CD4-positive, alpha-beta T cell treated with Interleukin-4 for 4 hours (primary cell): ENCODE data around the gene DAPK2.
A peak's percentile ranks its signal among the peaks of the same experiment; 100 is the strongest.

Experiments
- DNase-seq: peaks from one replicate; pipeline ENCODE4 v3.0.0-alpha.2; 2020

DAPK2 gene

DNA sequence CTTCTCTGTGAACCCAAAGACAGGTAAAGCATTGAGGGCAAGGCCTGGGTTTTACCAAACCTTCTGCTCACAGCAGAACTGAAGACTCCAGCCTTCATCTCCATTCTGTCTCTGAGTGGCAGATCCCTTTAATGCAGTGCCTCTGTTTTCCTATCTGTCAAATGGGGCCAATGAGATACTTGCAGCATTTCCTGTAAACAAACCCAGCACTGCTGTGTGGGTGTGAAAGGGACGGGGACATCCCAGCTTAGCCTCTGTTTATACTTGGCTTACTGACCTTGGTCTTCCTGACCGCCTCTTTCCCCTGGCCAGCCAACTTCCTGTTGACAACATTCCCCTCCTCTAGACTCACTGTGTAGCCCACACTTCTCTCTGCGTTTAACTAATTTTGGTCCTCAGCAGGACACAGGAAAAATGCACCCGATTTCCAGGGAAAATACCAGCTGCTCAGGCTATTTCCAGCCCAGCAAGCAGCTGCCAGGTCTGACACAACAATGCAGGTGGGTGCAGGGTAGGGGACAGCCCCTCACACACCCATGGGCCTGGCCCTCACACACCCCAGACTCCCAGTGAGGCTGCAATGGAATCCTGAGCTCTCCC is 106.7 kb downstream of the DAPK2 start:
- peak; percentile 40 for DNase-seq

- no peak for DNase-seq
Measured at GRCh38 chr15:63938486-63939061, 107.7 kb downstream of the DAPK2 start.

- DNase-seq, result no peak
Measured at GRCh38 chr15:63933522-63933921, 112.8 kb downstream of the DAPK2 start.

GRCh38 chr15:63931556-63931955 is 114.7 kb downstream of the DAPK2 start:
- no peak for DNase-seq

DNA sequence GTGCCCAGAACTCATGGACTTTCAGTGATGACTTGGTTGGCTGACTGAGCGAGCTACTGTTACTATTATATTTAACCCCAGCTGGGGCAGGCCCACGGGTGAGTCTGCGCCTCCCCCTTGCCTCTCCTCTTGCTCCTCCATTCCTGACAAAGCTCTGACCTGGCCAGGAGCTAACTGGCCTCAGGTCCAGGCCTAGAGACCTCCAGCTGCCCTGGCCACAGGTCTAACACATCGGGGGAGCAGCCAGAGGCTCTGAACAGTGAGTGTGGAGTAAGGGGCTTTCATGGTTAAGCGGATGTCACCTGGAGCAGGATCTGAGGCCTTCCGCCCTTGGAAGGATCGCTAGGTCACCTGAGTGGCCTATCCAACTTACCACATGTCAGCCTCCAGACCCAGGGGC is 116.3 kb downstream of the DAPK2 start:
- DNase-seq, result no peak

DNA sequence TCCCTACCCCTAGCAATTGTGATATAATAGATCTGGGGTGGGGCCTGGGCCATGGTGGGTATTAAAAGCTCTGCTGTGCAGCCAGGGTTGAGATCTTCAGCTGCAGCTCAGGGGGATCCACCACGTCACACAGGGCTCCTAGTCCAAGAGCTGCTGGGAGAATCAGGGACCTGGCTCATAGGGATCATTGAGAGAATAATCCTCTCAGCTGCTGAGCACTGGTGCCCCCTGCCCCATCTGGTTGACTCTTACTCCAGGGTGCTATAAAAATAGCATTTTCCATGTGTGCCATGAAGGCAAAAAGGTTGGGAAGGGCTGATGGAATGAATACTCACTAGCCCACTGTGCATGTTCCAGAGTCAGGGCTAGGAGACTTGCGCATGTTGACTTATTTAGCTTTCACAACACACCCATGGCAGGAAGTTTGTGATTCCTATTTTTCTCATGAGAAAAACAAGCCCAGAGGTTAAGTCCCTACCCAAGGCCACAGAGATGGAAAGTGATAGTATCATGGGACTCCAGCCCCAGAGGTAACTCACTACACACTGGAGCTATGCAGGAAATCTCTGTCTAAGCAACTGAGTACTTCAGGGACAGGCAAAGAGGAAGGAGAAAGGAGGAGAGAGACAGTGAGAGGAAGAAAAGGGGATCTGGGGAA is 118.0 kb downstream of the DAPK2 start:
- DNase-seq, result no peak

DNA sequence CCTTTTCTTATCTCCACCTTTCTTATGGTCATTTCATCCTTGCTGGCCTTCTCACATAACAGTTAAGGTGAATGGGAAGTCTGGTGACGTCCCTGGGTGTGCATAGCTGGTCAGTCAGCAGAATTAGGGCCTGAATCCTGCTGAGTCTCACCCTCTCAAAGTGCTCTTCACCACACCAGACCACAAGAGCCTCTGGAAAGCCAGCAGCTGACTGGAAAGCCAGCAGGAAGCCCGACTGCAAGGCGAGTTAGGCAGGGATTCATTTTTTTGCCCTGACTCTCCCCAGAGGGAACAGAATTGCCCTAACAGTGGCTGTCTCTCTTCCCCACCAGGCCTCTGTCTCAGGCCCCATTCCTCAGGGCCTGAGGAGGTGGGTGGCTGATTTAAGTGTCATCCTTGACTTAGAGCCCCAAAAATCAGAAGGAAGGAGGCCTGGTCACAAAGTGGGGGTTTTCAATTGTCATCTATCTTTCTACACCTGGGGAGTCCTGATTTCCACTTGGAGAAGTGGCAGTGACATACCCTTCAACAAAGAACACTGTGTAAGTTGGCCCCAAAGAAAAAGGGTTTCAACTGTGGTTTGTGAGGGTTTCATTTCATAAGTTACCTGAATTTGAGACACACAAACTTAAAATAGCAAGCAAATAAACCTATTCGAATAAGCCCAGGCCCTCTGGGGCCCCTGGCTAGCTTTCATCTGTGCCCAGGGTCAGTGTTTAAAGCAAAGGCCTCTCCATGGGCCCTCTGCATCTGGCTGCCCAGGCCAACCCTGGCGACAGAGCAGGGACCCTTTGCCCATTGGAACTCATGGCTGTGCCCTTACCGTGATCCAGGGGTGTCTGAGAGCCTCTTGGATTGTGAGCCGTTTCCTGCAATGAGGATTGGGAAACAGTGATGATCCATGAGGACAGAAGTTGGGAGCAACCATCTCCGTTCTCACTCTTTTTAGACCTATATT is 122.0 kb downstream of the DAPK2 start:
- no peak for DNase-seq

DNA sequence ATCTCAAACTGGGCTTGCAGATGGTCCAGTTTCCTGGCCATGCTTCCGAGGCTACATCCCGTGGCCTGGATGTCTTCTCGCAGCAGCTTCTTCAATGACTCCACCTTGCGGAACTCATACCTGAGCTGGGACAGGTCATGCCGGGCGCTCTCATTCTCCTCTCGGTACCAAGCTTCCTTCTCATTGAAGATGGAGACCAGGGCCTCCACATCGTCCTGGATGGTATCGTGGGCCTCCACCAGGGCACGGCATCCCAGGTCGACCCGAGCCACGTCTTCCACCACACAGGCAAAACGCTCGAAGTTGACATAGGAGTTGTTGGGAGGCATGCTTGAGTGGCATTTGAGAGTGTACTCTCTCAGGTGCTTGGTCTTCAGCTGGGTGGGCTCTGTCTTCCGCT is 123.4 kb downstream of the DAPK2 start:
- DNase-seq, result no peak

DNA sequence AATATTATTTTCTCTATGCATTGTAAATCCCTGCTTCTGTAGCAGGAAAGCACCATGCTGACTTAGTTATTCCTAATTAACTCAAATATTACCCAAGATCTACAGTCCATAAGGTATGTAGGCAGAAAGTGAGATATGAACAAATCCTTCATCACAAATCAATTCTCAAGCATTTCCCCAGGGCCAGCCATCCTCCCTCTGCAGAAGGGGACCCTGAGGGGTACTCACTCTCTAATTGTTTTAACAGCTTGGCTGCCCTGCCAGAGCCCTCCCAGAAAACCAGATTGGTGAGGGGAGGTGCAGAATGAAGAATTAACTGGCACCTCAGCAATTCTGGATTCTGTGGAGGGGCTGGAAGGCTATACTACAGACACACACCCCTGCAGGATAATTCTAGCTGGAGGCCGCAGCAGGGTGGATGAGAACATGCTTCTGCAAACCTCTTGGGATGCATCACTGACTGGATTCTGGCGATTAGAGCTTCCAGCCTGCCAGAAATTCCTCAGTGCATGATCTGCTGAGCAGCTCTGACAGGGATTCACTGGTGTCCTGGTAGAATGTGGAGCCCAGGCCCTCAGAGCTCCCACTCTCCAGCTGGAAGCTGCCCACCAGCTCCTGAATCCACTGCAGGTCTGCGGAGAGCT is 123.9 kb downstream of the DAPK2 start:
- DNase-seq, result no peak

DNA sequence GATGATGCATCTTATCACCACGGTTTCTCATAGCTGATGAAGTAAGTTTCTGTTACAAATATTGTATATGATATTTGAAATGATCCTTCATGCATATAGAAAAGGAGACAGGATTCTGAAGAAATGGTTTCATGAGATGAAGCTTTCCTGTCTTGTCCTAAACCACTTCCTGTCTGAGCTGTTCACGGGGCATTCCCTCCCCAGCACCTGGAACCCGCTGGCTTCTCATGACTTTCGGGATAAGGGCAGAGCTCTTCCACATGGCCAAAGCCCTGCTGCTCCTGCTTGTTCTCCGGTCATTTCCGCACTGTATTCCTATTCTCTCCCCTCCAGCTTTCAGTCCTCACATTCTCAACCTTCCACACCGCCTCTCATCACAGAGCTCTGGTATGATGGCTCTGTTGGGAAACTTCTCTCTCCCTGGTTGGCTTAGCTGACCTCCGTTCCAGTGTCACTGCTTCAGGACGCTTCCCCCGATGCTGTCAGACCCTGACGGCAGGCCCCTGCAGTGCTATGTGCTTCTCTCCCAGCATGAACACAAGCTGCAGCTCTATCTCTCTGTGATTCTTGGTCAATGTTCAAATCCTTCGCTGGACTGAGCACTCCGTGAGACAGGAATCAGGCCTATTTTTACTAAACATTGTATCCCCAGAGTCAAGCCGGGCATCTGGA is 125.6 kb downstream of the DAPK2 start:
- DNase-seq, result no peak

- no peak for DNase-seq
Measured at GRCh38 chr15:63918901-63919348, 127.4 kb downstream of the DAPK2 start.

DNA sequence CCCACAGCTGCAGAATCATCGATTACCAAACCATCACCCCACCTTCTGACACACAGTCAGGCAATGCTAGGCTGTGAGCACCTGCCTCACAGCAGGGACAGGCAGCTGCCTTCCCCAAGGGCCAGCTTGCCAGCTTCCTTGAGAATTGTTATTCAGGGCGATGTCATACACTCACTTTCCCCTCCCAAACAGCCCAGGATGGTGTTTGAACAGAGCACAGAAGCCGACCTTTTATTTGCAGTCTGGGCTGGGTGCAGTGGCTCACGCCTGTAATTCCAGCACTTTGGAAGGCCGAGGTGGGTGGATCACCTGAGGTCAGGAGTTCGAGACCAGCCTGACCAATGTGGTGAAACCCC is 128.0 kb downstream of the DAPK2 start:
- DNase-seq, result no peak

DNA sequence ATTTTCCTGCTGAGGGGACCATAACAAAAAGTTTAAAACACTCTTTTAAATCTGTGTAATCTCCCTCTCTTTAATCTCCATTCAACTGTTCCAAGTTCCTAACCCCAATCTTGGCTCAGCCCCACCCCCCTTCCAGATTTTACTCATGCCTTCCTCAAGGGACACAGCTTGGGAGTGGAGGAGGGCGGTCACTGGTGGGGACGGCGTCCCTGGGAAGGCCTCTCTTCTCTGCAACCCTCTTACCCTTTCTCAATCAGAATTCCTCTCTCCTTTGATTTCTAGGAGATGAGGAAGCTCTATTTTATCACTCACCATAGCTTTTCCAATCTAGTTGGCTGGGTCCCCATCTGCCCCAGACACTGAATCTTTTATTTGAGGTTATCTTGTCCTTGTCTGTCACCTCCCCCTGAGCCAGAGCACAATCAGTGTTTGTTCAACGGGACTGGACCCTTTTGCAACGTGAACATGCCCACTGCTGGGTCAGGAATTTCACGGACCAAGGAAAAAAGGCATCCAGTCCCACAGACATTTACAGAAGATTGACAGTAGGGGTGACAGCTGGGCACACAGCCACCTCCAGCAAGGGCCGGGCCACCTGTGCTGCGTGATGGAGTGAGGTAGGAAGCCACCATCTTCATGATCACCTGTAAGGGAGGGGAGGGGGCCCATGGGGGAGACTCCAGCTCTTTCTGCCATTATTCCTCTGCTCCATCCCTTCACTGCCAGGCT is 128.5 kb downstream of the DAPK2 start:
- DNase-seq, result no peak

- DNase-seq, result no peak
Measured at GRCh38 chr15:63915873-63916771, 130.2 kb downstream of the DAPK2 start.

- DNase-seq, result no peak
Measured at GRCh38 chr15:63915209-63915872, 130.9 kb downstream of the DAPK2 start.

GRCh38 chr15:63913786-63914315 is 132.4 kb downstream of the DAPK2 start:
- DNase-seq, result no peak

GRCh38 chr15:63913336-63913735 is 132.9 kb downstream of the DAPK2 start:
- no peak for DNase-seq

GRCh38 chr15:63912061-63912615 is 134.1 kb downstream of the DAPK2 start:
- DNase-seq, result no peak

GRCh38 chr15:63911160-63911559 is 135.1 kb downstream of the DAPK2 start:
- DNase-seq, result no peak
